HepG2 (cell line): ENCODE results near the gene USP7. TPM values are rescaled to one million over a fixed set of nuclear protein-coding genes. Genes with fewer than 3 reads are reported as not detected.

Experiments
- ATRX ChIP-seq: sonication (generic); formaldehyde crosslinking; IDR thresholded peaks from 2 replicates; pipeline ENCODE4 v1.4.0; 2020; ENCODE audit warnings: missing genetic modification reagents, borderline replicate concordance
- CBX5 ChIP-seq: sonication (generic); formaldehyde crosslinking; IDR thresholded peaks from 2 replicates; pipeline ENCODE4 v1.4.0; 2020; ENCODE audit warnings: missing genetic modification reagents, borderline replicate concordance
- CREB3 ChIP-seq: sonication (generic); formaldehyde crosslinking; IDR thresholded peaks from 2 replicates; pipeline ENCODE4 v1.5.0; 2020; ENCODE audit warnings: missing genetic modification reagents
- DMAP1 ChIP-seq: IDR thresholded peaks from 2 replicates; pipeline ENCODE4 v1.6.1; 2016
- FOXM1 ChIP-seq: sonication (generic); formaldehyde crosslinking; IDR thresholded peaks from 2 replicates; pipeline ENCODE4 v1.5.0; 2020; ENCODE audit warnings: missing genetic modification reagents
- FUBP1 ChIP-seq: sonication (generic); formaldehyde crosslinking; IDR thresholded peaks from 2 replicates; pipeline ENCODE4 v1.5.1; 2020; ENCODE audit warnings: missing genetic modification reagents, mild to moderate bottlenecking, borderline replicate concordance
- HBP1 ChIP-seq: IDR thresholded peaks from 2 replicates; pipeline ENCODE4 v1.6.1; 2016; ENCODE audit warnings: low read depth, control low read depth
- TFDP2 ChIP-seq: sonication (generic); formaldehyde crosslinking; IDR thresholded peaks from 2 replicates; pipeline ENCODE4 v1.4.0; 2020; ENCODE audit warnings: missing genetic modification reagents
- TRAFD1 ChIP-seq: sonication (generic); formaldehyde crosslinking; IDR thresholded peaks from 2 replicates; pipeline ENCODE4 v1.5.1; 2020; ENCODE audit warnings: missing genetic modification reagents, mild to moderate bottlenecking, borderline replicate concordance
- UBTF ChIP-seq: sonication (generic); formaldehyde crosslinking; IDR thresholded peaks from 2 replicates; pipeline ENCODE4 v1.4.0; 2020; ENCODE audit warnings: mild to moderate bottlenecking, missing genetic modification reagents
- ZFP36 ChIP-seq: fragments of 150-350 bp; IDR thresholded peaks from 2 replicates; pipeline ENCODE4 v1.6.1; 2018; ENCODE audit warnings: borderline replicate concordance, low read length, low read depth; ENCODE audit not compliant: partially characterized antibody
- ZFP36L1 ChIP-seq: sonication (generic); formaldehyde crosslinking; IDR thresholded peaks from 2 replicates; pipeline ENCODE4 v1.8.0; 2022; ENCODE audit warnings: mild to moderate bottlenecking, missing genetic modification reagents, moderate library complexity
- ZKSCAN8 ChIP-seq: IDR thresholded peaks from 2 replicates; pipeline ENCODE4 v1.6.1; 2016; ENCODE audit warnings: borderline replicate concordance, missing genetic modification reagents, missing compliant biosample characterization
- ZMAT3 ChIP-seq: sonication (generic); formaldehyde crosslinking; conservative IDR thresholded peaks from 2 replicates; pipeline ENCODE4 v1.7.0; 2021; ENCODE audit warnings: missing genetic modification reagents
- ZNF543 ChIP-seq: sonication (generic); formaldehyde crosslinking; IDR thresholded peaks from 2 replicates; pipeline ENCODE4 v1.4.0; 2020; ENCODE audit warnings: mild to moderate bottlenecking, missing genetic modification reagents
- ZNF546 ChIP-seq: sonication (generic); formaldehyde crosslinking; conservative IDR thresholded peaks from 2 replicates; pipeline ENCODE4 v1.8.1; 2023; ENCODE audit warnings: mild to moderate bottlenecking, missing genetic modification reagents
- ZNF691 ChIP-seq: sonication (generic); formaldehyde crosslinking; IDR thresholded peaks from 2 replicates; pipeline ENCODE4 v1.4.0; 2020; ENCODE audit warnings: missing genetic modification reagents, low read depth, mild to moderate bottlenecking, borderline replicate concordance
- polyA plus RNA-seq, 8 experiments: library from polyadenylated mRNA; depleted of rRNA in 3 of 8; stranded (reverse) in 7 of 8; unstranded in 1 of 8; fragments of >200 nt; fragmentation: Illumina TruSeq in 4 of 8; extraction: Trizol in 4 of 8; gene quantifications; 2 replicates each; pipeline versions ENCODE4 v1.2.1 to v1.2.3, GENCODE V29; 2011 to 2016; ENCODE audit warnings: low read depth in 4 of 8, missing spikeins in 1 of 8, mixed read lengths in 1 of 8; ENCODE audit not compliant: insufficient read depth in 1 of 8
- total RNA-seq, 5 experiments: library from RNA; depleted of rRNA; stranded (reverse); fragments of >200 nt; fragmentation: Illumina TruSeq; extraction: Trizol; gene quantifications; 2 replicates each; pipeline ENCODE4 v1.2.3, GENCODE V29; 2016; ENCODE audit warnings: low read depth in 1 of 5

The USP7 gene
- total and polyA plus RNA-seq, 2 of the 13 experiments (the other 11 are each of a cell fraction or from before 2014, with no cell fraction given): 52.5 to 173 TPM

- TF ChIP-seq CBX5 (peak; percentile 65; the same call in 1 of the 2 replicates), TFDP2 (CRISPR knock-in tag) (peak; percentile 65; the same call in 1 of the 2 replicates), FUBP1 (CRISPR knock-in tag) (no peak), ZFP36L1 (CRISPR knock-in tag) (no peak; the same call in 1 of the 2 replicates), DMAP1 (CRISPR knock-in tag) (0 out of 2 replicates have a peak, but pooled peaks have one; percentile 1), FOXM1 (CRISPR knock-in tag) (no peak), ZKSCAN8 (CRISPR knock-in tag) (peak; percentile 31; the same call in 1 of the 2 replicates), HBP1 (CRISPR knock-in tag) (peak; percentile 71), ATRX (no peak), CREB3 (CRISPR knock-in tag) (peak; percentile 41; the same call in 1 of the 2 replicates), ZNF691 (peak; percentile 65; the same call in 1 of the 2 replicates), ZMAT3 (CRISPR knock-in tag) (peak; percentile 74), TRAFD1 (CRISPR knock-in tag) (peak; percentile 85; the same call in 1 of the 2 replicates), UBTF (peak; percentile 61), ZFP36 (no peak), ZNF546 (no peak), ZNF543 (CRISPR knock-in tag) (peak; percentile 55; the same call in 1 of the 2 replicates)
Observed at GRCh38 chr16:8869212-8869987, 94.3 kb downstream of the USP7 start (continued).
